GM18520 (cell line): ENCODE data around the gene RAB40A.
"Not testable (repeated sequence)": the region's sequence is repeated elsewhere in the genome, so short reads cannot be mapped to it uniquely, and the experiment has no call there.

Experiments
- ATAC-seq: cut with Tn5 transposase; IDR thresholded peaks from one replicate; pipeline ENCODE4 v1.9.1; 2021; ENCODE audit not compliant: unreplicated experiment

The RAB40A gene

DNA sequence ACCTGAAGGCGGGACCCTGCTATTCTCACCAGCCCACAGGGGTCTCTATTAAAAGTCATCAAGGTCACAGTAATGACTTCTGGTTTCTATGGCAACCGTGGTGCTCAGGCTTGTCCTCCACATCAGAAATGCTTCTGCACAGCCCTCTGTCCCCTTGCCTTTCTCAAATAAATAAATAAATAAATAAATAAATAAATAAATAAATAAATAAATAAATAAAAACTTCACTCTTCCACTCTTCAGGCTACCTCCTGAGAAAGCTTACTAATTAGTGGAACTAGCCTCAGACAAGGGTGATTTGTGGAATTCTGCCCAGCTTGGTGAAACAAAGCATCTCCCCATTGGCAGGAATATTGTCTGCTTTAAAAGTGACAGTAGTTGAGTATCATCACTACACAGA is 5.5 kb upstream of the RAB40A start:
- no peak for ATAC-seq

DNA sequence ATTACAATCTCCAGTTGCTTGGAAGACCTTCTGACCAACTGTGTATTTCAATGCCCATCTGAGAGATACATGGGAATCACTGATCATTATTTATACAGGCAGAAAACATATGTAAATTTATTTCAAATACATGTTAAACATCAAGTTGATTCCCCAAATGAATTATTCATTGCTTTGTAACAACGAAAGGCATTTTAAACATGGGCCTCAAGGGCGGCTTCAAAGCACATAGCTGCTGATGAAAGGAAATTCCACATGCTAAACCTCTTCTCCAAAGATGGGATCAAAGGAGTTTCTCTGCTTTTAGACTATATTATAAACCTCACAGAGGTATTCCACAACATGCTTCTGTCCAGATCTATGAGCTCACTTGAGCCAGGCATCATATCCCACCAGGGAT is 4.3 kb upstream of the RAB40A start:
- no peak for ATAC-seq

DNA sequence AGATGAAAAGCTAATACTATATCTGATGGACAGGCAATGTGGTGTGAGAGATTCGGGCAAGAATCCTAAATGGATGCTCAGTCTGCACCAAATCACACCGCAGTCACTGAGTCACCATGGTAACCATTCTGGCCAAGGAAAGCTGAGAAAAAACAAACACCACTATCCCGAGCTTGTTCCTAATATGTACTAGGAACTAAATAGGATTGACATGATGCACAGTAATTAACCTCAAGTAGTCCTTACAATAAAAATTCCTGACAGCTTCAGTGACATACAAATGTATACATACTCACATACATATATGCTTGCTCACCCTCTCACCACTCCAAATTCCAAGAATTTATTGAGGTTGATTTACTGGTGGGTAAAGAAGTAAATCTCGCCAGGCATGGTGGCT is 1.1 kb upstream of the RAB40A start:
- ATAC-seq: no peak

DNA sequence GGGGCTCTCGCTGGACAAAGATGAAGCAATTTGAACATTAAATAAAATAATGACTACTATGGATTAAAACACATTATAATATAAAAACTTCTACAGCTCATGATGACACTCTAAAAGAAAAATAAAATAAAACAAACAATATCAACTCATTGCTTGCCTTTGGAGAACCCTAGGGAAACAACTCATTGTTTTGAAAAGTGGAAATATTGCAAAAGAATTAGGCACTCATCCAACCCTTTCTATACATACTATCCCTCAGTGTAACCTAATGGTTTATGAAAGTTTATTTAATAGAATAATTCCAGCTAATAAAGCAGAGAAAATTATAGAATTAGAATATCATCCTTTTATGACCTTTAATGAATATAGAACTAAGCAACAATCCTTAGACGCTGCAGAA is 718 bp downstream of the RAB40A start:
- ATAC-seq: no peak

DNA sequence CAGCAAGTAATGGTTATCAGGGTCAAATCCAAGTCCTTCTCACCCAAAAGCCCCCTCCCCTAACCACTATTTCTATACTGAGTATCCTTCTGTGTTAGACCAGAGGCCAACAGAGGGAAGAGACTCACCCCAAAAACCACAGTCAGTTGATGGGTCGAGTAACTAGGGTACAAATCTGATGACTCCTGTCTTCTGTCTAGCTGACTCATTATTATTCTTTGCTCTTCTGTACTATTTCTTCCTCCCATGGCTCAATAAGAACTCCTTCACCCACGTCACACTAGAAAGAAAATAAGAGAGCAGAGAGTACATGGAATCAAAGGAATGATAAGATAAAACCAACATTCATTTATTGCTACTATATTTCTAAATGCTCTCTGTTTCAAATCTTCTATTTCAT is 2.0 kb downstream of the RAB40A start:
- no peak for ATAC-seq

DNA sequence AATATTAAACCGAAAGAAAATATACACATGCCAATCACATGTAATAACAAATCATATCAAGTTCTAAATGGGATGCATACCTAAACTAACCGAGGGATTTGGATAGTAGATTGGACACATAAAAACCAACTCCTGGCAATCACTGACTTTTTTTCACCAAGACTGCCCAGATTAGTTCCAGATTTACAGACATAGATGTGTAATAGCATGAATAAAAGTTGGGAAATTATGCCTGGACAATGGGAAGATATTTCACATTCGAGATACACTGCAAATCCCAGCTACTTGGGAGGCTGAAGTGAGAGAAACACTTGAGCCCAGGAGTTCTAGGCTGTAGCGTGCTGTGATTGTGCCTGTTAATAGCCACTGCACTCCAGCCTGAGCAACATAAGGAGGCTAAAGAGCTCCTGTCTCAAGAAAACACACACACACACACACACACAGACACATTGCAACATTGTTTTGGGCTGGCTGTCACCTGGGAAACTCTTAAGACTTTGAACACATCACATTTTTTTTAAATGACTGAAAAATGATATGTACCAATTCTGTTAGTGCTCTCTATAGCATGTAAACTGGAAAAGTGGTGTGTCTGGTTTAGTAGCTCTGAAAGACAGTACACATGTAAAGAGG is 5.7 kb downstream of the RAB40A start:
- ATAC-seq: no peak

DNA sequence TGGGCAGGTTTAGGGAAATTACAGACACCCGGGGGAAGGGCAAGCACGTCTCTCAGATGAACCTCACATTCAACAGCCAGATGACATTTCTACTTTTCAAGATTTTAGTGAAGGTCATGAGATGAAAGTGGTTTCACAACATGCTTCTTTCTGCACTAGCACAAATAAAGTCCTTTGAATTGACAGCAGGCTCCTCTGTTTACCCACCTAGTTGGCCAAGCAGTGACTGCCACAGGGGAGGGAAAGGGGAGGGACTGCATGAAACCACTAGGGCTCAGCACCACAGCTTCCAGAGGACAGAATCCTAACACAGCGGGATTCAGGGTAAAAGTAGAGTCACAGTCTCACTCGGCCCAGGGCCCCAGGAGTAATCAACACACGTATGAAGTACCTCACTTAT is 6.2 kb downstream of the RAB40A start:
- ATAC-seq: no peak

DNA sequence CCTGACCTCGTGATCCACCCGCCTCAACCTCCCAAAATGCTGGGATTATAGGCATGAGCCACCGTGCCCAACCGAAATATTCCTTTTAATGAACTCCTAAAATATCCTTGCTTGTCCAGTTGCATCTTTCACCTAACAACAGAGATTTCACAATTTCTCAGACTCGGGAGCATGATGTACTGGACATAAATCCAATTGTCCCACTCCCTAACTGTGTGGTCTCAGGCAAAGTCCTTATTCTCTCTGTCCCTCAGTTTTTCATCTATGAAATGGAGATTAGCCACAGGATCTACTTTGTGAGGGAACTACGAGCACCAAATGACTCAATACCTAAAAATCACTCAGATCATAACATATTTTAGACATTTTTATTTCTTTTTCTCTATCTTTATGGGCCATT is 9.3 kb downstream of the RAB40A start:
- no peak for ATAC-seq

DNA sequence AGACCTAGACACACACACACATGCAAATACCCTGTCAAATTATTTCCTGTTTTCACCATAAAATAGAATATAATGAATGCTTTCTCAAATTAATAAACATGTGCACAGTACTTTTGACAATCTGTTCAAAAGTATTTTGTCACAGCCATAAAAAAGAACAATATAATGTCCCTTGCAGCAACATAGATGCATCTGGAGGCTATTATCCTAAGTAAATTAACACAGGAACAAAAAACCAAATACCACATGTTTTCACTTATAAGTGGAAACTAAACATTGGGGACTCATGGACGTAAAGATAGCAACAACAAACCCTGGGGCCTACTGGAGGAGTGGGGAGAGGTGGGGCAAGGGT is 15.5 kb downstream of the RAB40A start:
- no peak for ATAC-seq

DNA sequence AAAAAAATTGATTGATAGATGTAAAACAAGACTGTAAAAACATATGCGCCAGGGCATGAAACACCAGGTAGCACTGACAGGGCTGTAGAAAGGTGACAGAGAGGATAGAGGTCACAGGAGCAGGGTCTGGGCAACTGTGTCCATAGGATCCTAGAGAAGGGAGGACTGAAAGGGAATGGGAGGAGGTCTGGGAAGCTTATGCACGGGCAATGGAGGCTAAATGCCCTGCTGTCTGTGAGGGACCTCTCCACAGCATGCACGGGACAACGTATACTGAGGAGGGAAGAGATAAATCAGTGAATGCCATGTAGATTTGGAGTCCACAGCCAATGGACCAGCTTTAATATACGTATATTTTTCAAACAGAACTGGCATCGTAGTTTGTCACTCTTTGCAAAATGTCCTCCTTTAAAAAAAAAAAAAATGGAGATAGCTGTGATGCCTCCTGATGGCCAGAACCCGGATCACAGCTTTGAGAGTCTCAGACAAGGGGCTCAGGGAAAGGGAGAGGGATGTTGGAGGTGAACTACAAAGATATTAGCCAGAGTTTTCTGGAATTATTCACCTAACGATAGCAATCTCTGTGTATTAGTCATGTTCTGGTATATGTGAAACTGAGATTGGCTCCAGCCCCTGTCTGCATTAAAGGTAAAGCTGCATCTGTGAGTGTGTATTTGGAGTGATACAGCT is 16.0 kb downstream of the RAB40A start:
- no peak for ATAC-seq

DNA sequence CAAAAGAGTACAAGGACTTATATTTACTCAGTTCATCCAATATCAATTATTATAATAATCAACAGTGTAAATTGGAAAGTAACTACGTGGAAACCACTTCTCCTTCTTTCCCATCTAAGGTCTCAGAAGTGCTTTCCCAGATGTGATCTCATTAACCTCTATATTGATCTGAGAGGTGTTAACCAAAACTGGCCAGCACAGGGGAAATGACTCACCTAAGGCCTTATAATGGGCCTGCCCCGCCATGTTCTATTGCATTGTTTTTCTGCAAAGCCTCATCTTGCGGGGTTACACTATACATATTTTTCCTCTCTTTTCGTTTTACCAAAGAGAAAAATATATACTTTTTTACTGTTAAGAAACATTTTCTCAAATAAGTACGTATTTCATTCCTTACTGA is 20.5 kb downstream of the RAB40A start:
- ATAC-seq: no peak

DNA sequence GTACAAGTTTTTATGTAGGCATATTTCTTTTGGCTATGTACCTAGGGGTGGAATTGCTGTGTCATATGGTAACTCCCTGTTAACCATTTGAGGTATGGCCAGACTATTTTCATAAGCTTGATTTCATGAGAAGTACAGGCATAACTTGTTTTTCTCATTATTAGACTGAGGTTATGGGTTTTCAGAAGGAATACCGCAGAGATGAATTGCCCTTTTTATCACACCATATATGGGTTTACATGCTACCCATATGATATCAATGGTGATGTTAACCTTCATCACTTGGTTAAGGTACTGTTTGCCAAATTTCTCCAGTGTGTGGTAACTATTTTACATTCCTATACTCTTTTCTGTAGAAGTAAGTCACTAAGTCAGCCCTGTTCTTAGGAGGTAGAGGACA is 23.5 kb downstream of the RAB40A start:
- ATAC-seq: no peak

DNA sequence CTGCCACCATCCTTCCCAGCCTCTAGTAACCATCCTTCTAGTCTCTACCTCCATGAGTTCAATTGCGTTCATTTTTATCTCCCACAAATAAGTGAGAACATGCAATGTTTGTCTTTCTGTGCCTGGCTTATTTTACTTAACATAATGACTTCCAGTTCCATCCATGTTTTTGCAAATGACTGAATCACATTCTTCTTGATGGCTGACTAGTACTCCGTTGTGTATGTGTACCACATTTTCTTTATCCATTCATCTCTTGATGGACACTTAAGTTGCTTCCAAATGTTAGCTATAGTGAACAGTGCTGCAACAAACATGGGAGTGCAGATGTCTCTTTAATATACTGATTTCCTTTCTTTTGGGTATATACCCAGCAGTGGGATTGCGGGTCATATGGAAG is 25.7 kb downstream of the RAB40A start:
- ATAC-seq: not testable (repeated sequence)

DNA sequence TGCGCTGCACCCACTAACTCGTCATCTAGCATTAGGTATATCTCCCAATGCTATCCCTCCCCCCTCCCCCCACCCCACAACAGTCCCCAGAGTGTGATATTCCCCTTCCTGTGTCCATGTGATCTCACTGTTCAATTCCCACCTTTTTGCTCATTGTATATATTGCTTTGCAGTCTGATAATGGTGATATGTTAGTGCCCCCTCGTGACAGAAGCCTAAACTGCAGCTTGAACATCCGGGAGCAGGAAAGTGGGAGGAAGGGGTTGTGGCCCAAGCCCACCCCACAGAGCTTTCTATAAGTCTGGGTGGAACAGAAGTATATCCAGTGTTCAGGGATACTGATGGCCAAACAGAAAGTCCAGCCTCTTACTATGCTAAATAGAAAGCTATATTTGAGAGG is 29.6 kb downstream of the RAB40A start:
- not testable (repeated sequence) for ATAC-seq

DNA sequence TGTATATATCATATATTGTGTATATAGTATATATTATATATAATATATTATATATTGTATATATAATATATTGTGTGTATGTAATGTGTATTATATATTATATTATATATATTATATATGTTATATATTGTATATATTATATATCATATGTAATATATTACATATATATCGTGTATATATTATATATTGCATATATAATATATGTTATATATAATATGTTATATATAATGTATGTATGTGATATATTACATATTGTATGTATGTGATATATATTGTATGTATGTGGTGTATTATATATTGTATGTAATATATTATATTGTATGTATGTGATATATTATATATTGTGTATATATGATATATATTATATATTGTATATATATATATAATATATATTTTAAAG is 30.5 kb downstream of the RAB40A start:
- ATAC-seq: no peak

DNA sequence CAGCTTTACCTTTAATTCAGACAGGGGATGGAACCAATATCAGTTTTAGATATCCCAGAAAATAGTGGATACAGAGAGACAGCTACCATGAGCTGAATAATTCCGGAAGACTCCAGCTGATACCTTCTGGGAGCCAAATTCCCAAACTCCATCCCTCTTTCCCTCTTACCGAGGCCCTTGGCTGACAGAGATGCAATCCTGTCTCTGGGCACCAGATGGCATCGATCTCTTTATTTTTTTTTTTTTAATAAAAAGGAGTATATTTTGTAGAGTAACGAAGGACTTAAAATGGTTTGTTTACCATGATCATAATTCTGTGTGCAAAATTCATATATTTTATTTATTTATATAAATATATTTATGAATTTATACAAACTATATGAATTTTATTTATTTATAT is 31.0 kb downstream of the RAB40A start:
- ATAC-seq: no peak

DNA sequence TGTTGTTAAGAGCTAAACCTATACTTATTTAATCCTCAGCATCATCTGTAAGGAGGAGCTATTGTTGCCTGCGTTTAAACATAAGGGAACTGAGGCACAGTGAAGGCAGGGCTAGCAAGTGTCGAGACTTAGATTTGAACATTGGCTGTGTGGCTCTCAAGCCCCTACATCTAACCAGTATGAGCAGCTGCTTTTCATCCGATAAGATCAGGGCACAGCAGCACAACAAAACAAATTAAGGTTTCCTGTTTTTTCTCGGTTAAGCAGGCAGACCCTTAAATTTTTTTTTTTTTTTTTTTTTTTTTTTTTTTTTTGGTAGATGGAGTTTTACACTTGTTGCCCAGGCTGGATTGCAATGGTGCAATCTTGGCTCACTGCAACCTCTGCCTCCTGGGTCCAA is 35.6 kb downstream of the RAB40A start:
- ATAC-seq: no peak

DNA sequence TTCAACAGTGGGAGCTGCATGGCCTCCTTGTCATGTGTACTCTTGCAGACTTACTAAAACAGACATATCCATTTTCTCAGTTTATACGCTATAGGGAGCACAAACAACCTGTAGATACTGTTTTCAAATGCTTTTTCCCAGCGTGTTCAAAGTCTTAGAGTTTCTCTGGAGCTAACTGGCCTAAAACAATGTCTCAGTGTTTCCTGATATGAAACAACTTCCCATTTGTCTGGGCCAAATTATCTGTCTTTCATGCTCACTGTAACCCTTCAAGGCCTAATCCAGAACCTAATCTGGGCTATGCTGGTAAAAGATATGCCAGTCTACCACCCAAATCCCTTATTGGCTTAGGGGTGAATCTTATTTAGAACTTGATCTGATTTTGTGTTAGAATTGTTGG is 38.8 kb downstream of the RAB40A start:
- ATAC-seq: no peak

DNA sequence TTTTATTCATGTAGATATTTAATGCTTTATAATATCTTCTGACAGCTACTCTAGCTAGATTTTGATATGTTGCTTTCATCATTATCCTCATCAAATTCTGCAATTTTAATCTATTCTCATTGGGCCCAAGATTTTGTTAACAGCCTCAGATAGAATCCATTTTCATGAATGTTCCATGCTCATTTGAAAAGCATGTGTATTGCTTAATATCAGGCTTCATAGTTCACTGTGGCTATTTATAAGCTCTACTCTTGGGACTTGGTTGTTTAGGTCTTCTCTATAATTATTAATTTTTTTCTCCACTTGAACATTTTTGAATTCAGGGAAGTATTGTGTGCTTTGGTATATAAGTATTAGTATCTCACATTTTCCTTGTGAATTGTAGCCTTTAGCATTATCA is 41.8 kb downstream of the RAB40A start:
- no peak for ATAC-seq

DNA sequence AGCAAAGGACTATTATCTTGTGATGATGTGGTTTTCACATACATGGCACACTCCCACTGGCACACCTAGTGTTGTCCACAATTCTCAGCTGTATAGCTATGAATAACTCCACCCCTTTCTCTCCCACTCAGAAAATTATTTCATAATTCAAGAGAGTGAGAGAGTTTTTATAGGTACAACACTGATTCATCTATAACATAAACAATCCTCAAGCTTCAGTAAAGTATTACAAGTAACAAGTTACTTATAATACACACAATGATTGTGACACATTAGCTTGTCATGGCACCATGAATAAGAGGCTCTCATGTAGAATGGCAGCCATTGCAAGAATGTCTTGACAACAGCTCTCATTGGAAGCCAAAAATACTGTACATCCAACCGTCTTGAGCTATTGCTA is 43.9 kb downstream of the RAB40A start:
- no peak for ATAC-seq

DNA sequence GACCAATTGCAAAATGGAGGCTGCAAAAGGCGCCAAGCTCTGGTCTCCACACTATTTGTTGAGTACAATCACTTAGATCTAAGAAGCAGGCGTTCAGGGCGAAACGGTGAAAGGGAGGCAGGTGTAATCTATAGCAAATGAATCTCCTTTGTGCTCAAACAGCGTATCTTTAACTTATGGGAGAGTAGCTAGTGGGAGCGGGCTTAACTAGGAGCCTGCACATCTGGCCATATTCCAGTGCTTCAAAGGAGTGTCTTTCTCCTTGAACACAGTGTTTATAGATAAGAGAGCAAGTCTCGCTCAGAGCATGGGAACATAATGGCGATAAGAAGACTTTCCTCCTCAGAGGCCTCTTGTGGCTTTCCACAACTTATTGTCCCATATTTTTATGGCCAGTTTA is 49.3 kb downstream of the RAB40A start:
- not testable (repeated sequence) for ATAC-seq

DNA sequence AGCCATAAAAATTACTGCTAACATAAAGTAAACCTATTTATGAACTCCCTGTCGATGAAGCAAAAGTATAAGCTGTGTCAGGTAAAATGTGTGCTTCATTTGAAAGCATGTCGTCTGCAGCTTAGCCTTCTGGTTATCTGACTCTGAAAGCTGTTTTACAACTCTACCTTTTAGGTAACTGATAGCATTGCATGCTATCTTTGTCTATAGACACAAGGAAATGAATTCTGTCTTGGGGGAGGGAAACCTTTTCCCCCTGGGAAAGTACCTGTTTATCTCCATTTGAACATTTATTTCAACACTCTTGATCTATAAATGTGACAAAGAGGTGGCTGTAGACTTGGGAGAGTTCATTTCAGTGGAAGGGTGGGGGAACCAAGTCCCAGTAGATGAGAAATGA is 51.4 kb downstream of the RAB40A start:
- ATAC-seq: no peak

DNA sequence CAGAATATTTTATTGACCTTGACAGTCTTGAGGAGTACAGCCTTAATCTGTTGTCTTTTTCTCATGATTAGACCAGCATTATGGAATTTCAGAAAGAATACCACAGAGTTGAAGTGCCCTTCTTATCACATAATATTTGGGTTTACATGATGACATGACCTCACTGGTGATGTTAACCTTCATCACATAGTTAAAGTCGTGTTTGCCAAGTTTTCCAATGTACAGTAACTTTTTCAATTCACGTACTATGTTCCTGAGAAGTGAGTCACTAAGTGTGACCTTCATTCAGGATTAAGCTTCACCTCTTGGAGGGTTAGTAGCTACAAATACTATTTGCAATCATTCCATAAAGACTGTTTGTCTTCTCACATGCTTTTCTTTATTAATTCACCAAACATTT is 52.1 kb downstream of the RAB40A start:
- ATAC-seq: no peak
